ENCODE measurements around the gene AAMP. TPM values are rescaled to one million over a fixed set of nuclear protein-coding genes. Genes with fewer than 3 reads are reported as not detected.

AAMP gene
- total and polyA plus RNA-seq, 3 donors from 2014 or later, result 112 to 177 (median 154) TPM

- no peaks in the 10 kb centered on the region for H3K27me3 ChIP-seq
- no peaks in the 10 kb centered on the region for H3K9me3 ChIP-seq
- intact Hi-C loops (cut with DNase I; ENCODE audit: low total_unique reads), result no loop called here
- 87 to 91% methylated on average over 14 of the region's 14 CpGs for WGBS, 2 donors
- peaks cover 32% of the 10 kb centered on the region for H3K4me1 ChIP-seq
- no peak overlapping the region for H3K4me3 ChIP-seq
- H3K27ac ChIP-seq, result no peak overlapping the region
- no peak for TF ChIP-seq POLR2A (IDR thresholded peaks at IDR 0.05)
- H3K36me3 ChIP-seq (ENCODE audit: low read depth, missing control alignments), result no peaks in the 10 kb centered on the region
- no peak for DNase-seq
These were observed 10.4 kb upstream of the AAMP start for GRCh38 chr2:218280260-218280870.

- 84 to 88% methylated on average over 9 to 16 of the region's 16 CpGs for WGBS, 2 donors
These were observed 8.8 kb upstream of the AAMP start for GRCh38 chr2:218278531-218279360.

GRCh38 chr2:218277921-218278320 is 8.0 kb upstream of the AAMP start:
- no peaks in the 10 kb centered on the region for H3K36me3 ChIP-seq (ENCODE audit: low read depth, missing control alignments)
- H3K4me1 ChIP-seq, result peaks cover 14% of the 10 kb centered on the region
- no peak overlapping the region for H3K4me3 ChIP-seq
- WGBS, 2 donors, result 80 to 84% methylated on average over 7 of the region's 7 CpGs
- no peaks in the 10 kb centered on the region for H3K27me3 ChIP-seq
- H3K27ac ChIP-seq, result no peak overlapping the region
- intact Hi-C loops (cut with DNase I; ENCODE audit: low total_unique reads), result no loop called here
- DNase-seq, result no peak
- no peaks in the 10 kb centered on the region for H3K9me3 ChIP-seq
- TF ChIP-seq, protein P1, sequence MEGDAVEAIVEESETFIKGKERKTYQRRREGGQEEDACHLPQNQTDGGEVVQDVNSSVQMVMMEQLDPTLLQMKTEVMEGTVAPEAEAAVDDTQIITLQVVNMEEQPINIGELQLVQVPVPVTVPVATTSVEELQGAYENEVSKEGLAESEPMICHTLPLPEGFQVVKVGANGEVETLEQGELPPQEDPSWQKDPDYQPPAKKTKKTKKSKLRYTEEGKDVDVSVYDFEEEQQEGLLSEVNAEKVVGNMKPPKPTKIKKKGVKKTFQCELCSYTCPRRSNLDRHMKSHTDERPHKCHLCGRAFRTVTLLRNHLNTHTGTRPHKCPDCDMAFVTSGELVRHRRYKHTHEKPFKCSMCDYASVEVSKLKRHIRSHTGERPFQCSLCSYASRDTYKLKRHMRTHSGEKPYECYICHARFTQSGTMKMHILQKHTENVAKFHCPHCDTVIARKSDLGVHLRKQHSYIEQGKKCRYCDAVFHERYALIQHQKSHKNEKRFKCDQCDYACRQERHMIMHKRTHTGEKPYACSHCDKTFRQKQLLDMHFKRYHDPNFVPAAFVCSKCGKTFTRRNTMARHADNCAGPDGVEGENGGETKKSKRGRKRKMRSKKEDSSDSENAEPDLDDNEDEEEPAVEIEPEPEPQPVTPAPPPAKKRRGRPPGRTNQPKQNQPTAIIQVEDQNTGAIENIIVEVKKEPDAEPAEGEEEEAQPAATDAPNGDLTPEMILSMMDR (IDR thresholded peaks at IDR 0.05), result no peak
- TF ChIP-seq POLR2A (IDR thresholded peaks at IDR 0.05), result no peak

More at GRCh38 chr2:218278531-218279360, 8.8 kb upstream of the AAMP start:
- TF ChIP-seq POLR2A (IDR thresholded peaks at IDR 0.05), result no peak
- TF ChIP-seq, protein P1 (IDR thresholded peaks at IDR 0.05), result no peak
- Histone ChIP-seq H3K9me3 (no peaks in the 10 kb centered on the region), H3K27me3 (no peaks in the 10 kb centered on the region), H3K4me3 (no peak overlapping the region), H3K4me1 (peaks cover 18% of the 10 kb centered on the region), H3K27ac (no peak overlapping the region), H3K36me3 (ENCODE audit: low read depth, missing control alignments) (no peaks in the 10 kb centered on the region)
- intact Hi-C loops (cut with DNase I; ENCODE audit: low total_unique reads), result no loop called here
- DNase-seq, result no peak

- TF ChIP-seq POLR2A (IDR thresholded peaks at IDR 0.05), result no peak
- TF ChIP-seq, protein P1 (IDR thresholded peaks at IDR 0.05), result no peak
- no peaks in the 10 kb centered on the region for H3K36me3 ChIP-seq (ENCODE audit: low read depth, missing control alignments)
- H3K27me3 ChIP-seq, result no peaks in the 10 kb centered on the region
- WGBS, 2 donors, result 76% methylated on average over 11 to 12 of the region's 12 CpGs
- intact Hi-C loops (cut with DNase I; ENCODE audit: low total_unique reads), result no loop called here
- H3K27ac ChIP-seq, result no peak overlapping the region
- H3K9me3 ChIP-seq, result no peaks in the 10 kb centered on the region
- DNase-seq, result no peak
- H3K4me3 ChIP-seq, result no peak overlapping the region
- peaks cover 14% of the 10 kb centered on the region for H3K4me1 ChIP-seq
These were observed 7.2 kb upstream of the AAMP start for GRCh38 chr2:218276986-218277755.

All from testis (tissue), 3 donors.